GM19468 (cell line): ENCODE measurements around the gene BCAS3.
"Not testable (repeated sequence)": the region's sequence is repeated elsewhere in the genome, so short reads cannot be mapped to it uniquely, and the experiment has no call there.

Experiments used
- ATAC-seq: cut with Tn5 transposase; IDR thresholded peaks from one replicate; pipeline ENCODE4 v1.9.1; 2021; ENCODE audit warnings: mild to moderate bottlenecking, moderate library complexity, moderate number of reproducible peaks; ENCODE audit not compliant: unreplicated experiment; ENCODE audit errors: extremely low read depth

Gene BCAS3

GRCh38 chr17:61419496-61420046 lies 741.9 kb downstream of the BCAS3 start:
- ATAC-seq: no peak

DNA sequence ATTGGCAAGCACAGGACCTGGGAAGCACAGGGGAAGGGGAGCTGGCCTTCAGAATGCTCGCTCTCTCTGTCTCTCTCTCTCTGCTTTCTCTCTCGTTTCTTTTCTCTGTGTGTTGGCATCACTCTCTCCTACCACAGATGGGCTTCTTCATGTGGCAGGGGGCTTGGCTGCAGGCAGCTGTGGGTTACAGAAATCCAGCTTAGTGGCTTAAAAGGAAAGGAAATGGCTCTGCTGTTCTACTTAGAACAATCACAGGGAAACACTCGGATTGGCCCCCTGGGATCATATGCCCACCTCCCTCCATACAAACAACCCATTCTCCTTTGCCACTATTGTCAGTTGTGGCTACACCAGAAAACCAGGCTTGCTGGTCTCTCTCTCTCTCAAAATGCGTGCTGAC lies 742.4 kb downstream of the BCAS3 start:
- no peak for ATAC-seq

- no peak for ATAC-seq
These were observed 743.2 kb downstream of the BCAS3 start for GRCh38 chr17:61420745-61421398.

DNA sequence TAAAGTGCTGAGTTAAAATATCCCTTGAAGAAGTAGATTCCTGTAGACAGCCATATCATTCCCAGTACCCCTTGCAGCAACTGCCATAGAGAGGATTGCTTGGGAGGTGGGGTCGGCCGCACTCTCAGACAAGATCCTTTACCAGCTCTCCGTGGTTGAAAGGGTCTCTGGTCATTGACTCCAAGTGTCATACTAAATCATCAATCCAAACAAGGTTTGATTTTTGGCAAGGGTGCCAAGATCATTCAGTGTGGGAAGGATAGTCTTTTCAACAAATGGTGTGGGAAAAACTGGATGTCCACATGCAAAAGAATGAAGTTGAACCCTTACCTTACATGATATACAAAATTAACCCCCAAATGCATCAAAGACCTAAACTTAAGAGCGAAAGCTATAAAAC lies 743.8 kb downstream of the BCAS3 start:
- no peak for ATAC-seq

DNA sequence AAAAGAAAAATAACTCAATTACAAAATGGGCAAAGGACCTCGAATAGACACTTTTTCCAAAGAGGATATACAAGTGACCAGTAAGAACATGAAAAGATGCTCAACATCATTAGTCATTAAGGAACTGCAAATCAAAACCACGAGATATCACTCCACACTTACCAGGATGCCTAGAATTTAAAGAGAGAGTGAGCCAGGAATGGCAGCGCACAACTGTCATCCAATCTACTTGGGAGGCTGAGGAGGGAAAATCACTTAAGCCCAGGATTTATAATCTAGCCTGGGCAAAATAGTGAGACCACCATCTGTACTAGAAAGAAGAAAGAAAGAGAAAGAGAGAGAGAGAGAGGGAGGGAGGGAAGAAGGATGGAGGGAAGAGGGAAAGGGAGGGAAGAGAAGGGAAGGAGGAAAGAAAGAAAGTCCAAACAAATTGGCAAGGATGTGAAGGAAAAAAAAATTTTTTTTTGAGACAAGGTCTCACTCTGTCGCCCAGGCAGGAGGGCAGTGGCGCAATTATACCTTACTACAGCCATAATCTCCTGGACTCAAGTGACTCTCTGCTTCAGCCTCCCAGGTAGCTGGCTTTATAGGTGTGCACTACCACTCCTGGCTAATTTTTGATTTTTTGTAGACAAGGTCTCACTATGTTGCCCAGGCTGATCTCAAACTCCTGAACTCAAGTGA lies 744.6 kb downstream of the BCAS3 start:
- ATAC-seq: no peak

DNA sequence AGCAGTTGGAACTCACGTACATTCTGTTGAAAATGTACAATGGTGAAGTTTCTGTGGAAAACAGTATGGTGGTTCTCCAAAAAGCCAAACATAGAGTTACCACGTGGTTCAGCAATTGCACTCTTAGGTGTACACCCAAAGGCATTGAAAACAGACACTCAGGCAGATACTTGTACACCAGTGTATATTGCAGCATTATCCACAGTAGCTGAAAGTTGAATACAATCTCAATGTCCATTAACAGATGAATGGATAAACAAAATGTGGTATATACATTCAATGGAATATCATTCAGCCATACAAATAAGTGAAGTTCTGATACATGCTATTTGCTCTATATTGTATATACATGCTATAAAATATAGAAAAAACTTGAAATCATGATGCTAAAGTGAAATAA lies 745.2 kb downstream of the BCAS3 start:
- ATAC-seq: no peak

GRCh38 chr17:61423967-61424649 lies 746.5 kb downstream of the BCAS3 start:
- no peak for ATAC-seq

DNA sequence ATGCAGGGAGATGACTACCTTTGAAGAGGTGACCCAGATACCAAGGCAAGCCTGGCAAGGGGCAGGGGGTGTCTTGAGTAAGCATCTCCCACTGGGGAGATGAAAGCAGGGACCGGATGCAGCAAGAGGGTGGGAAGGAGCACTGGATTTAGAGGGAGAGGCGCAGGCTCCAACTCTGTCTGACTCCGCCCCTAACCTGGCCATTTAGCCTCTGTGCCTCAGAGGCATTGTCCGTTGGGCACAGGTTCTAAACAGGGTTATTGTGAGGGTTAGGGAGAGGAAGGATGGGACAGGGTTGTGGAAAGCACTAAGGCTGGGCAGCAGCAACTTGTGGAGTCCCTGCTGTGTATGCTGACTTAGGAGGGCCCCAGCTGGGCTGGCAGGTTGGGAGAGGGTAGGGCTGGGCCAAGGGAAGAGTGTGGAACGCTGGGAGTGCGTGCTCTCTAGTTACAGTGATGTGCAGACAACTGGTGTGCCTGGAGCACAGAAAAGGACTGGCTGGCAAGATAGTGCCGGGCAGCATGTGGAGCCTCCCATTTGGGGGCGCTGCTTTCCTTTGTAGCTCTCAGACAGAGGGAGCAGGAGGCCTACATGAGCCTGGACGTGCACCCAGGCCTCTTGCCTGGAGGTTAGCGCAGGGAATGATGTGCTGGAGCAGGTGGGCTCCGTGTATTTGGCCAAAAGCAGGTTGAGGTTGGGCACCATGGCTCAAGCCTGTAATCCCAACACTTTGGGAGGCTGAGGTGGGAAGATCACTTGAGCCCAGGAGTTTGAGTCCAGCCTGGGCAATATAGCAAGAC lies 748.2 kb downstream of the BCAS3 start:
- ATAC-seq: no peak

DNA sequence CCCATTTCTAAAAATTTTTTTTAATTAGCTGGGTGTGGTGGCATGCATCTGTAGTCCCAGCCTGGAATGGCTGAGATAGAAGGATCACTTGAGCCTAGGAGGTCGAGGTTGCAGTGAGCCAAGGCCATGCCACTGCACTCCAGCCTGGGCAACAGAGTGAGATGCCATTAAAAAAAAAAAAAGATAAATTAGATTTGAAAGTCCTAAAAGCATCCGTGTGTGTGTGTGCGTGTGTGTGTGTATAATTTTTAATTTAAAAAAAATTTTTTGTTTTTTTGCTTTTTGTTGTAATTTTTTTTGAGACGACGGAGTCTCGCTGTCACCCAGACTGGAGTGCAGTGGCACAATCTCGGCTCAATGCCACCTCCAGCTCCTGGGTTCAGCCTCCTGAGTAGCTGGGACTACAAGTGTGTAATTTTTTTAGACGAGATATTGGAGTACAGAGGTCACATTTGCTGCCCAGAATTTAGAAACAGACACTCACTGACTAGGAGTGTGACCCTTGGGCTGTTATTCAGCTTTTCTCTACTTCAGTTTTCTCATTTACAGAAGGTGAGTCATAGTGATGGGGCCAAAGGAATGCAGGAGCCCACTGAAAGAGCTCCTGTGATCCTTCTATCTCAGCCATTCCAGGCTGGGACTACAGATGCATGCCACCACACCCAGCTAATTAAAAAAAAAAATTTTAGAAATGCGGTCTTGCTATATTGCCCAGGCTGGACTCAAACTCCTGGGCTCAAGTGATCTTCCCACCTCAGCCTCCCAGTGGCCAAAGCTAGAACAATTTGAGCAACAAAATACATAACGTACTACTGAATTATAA lies 749.0 kb downstream of the BCAS3 start:
- no peak for ATAC-seq

DNA sequence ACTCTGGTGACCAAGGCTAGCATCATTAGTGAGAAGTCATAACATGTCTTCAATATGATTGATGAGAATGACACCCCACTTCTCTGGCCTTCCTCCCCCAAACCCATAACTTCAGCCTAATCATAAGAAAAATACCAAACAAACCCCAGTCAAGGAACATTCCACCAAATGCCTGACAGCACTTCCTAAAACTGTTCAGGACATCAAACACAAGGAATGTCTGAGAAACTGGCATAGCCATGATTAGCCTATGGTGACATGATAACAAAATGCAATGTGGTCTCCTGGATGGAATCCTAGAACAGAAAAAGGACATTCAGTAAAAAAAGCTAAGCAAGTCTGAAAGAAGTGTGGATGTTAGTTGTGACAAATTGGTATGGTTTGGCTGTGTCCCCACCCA lies 749.9 kb downstream of the BCAS3 start:
- ATAC-seq: no peak

DNA sequence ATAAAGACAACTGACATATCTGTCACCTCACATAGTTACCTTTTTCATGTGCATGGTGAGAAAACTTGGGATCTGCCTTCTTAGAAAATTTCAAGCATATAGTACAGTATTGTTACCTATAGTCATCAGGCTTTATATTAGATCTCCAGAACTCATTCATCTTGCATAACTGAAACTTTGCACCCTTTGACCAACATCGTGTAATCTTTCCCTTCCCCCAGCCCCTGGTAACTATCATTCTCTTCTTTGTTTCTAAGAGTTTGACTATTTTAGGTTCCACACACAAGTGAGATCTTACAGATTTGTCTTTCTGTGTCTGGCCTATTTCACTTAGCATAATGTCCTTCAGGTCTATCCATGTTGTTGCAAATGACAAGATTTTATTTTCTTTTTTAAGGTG lies 751.6 kb downstream of the BCAS3 start:
- ATAC-seq: no peak

DNA sequence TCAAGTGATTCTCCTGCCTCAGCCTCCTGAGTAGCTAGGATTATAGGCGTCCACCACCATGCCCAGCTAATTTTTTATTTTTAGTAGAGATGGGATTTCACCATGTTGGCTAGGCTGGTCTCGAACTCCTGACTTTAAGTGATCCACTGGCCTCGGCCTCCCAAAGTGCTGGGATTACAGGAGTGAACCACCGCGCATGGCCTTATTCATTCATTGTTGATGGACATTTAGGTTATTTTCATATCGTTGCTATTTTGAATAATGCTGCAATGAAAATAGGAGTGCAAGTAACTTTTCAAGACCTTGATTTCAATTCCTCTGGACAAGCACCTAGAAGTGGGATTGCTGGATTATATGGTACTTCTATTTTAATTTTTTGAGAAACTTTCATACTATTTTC lies 752.2 kb downstream of the BCAS3 start:
- ATAC-seq: not testable (repeated sequence)

DNA sequence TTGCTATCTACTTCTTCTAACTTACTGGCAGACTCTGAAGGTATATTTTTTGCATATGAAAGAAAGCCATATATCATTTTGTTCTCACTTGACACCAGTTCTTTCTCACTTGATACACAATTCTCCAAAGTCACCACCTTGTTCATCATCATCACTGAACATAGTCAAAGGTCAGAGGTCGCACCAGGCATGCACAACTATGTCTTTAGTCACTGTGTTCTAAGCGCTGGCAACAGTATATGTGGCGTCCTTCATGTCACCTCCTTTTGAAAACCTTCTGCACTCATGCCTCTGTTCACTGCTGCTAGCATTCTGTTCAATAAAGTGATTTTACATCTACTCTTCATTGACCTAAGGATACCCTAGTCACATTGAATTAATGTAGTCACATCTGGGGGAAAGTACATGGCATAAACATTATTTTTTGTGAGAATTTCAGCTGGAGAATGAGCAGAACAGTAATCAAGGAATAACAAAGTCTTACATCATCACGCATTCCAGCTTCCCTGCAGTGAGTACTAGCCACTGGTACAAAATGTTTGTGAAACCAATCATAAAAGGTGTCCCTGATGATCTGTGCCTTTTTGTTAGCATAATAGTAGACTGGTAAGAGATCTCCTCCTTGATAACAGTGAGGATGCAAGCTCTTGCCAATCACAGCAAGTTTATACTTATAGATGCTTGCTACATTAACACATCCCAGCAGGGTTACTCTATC lies 754.1 kb downstream of the BCAS3 start:
- ATAC-seq: no peak

DNA sequence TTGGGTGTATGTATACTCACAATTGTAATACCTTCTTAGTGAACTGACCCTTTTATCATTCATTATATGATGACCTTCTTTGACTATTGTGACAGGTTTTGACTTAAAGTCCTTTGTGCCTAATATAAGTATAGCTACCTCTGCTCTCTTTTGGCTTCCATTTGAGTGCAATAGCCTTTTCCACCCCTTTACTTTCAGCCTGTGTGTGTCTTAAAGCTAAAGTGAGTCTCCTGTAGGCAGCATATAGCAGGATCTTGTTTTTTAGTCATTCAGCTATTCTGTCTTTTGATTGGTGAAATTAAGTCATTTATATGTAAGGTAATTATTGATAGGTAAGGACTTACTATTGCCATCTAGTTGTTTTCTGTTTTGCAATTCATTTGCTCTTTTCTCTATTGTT lies 758.6 kb downstream of the BCAS3 start:
- no peak for ATAC-seq

DNA sequence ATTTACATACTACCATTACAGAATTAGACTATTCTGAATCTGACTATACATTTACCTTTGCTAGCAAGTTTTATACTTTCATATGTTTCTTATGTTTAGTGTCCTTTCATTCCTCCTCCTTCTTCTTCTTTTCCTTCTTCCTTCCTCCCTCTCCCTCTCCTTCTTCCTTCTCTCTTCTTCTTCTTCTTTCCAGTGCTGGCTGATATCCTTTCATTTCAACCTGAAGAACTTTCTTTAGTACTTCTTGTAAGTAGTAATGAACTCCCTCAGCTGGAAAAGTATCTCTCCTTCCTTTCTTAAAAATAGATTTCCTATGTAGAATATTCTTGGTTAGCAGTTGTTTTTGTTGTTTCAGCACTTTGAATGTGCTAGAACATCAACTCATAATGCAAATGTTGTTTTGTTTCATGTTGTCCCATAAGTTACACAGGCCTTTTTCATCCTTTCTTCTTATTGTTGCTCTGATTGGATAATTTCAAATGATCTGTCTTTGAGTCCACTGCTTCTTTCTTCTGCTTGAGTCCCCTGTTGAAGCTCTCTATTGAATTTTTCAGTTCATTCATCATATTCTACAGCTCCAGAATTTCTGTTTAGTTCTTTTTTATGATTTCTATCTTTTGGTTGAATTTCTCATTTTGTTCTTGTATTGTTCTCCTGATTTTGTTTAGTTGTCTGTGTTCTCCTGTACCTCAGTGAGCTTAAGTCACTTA lies 759.5 kb downstream of the BCAS3 start:
- no peak for ATAC-seq

- ATAC-seq: no peak
These were observed 763.0 kb downstream of the BCAS3 start for GRCh38 chr17:61440697-61441096.

GRCh38 chr17:61441507-61441906 lies 763.9 kb downstream of the BCAS3 start:
- ATAC-seq: not testable (repeated sequence)

- ATAC-seq: no peak
These were observed 764.6 kb downstream of the BCAS3 start for GRCh38 chr17:61442136-61442775.
